CD14-positive monocyte (primary cell): Measurements from ENCODE around the gene JARID2. TPM values are rescaled to one million over a fixed set of nuclear protein-coding genes. Genes with fewer than 3 reads are reported as not detected.

Experiments used
- DNase-seq, 3 donors: peaks; one replicate each; pipeline ENCODE4 v3.0.0-alpha.2; 2011 to 2022
- H2AFZ ChIP-seq: 2 replicates; pipeline ENCODE4 v1.6.0; 2012; ENCODE audit warnings: mild to moderate bottlenecking, low read depth, low read length, inconsistent platforms; ENCODE audit not compliant: insufficient read depth, poor library complexity, severe bottlenecking
- H3K27ac ChIP-seq, 2 donors: 1 replicate in 1 of 2; 2 replicates in 1 of 2; pipeline ENCODE4 v1.5.1; 2012 to 2013; ENCODE audit warnings: low read length in 2 of 2, control low read depth in 1 of 2, inconsistent platforms in 1 of 2, low read depth in 1 of 2, mild to moderate bottlenecking in 1 of 2
- H3K27me3 ChIP-seq, 2 donors: one replicate each; pipeline versions ENCODE4 v1.6.0 to v1.6.1; 2011 to 2013; ENCODE audit warnings: low read length in 2 of 2; ENCODE audit not compliant: control insufficient read depth in 2 of 2, insufficient read depth in 2 of 2
- H3K36me3 ChIP-seq, 2 donors: replicated peaks in 1 of 2; 1 replicate in 1 of 2; 2 replicates in 1 of 2; pipeline versions ENCODE4 v1.5.1 to v1.6.1; 2012 to 2013; ENCODE audit warnings: low read length in 2 of 2, control low read depth in 1 of 2, inconsistent platforms in 1 of 2, mild to moderate bottlenecking in 1 of 2; ENCODE audit not compliant: insufficient read depth in 2 of 2, control insufficient read depth in 1 of 2
- H3K4me1 ChIP-seq, 2 donors: 1 replicate in 1 of 2; 2 replicates in 1 of 2; pipeline versions ENCODE4 v1.5.1 to v1.6.1; 2012 to 2013; ENCODE audit warnings: low read length in 2 of 2, control low read depth in 1 of 2, inconsistent platforms in 1 of 2, mild to moderate bottlenecking in 1 of 2, moderate library complexity in 1 of 2; ENCODE audit not compliant: insufficient read depth in 2 of 2, control insufficient read depth in 1 of 2
- H3K4me2 ChIP-seq: replicated peaks from 2 replicates; pipeline ENCODE3; 2012; ENCODE audit warnings: low read length, moderate library complexity, mild to moderate bottlenecking; ENCODE audit not compliant: poor library complexity, severe bottlenecking; ENCODE audit errors: extremely low read depth
- H3K4me3 ChIP-seq, 3 experiments: fragments of 200-600 bp in 1 of 3; sonication (generic) in 1 of 3; replicated peaks in 1 of 3; 1 replicate in 2 of 3; 2 replicates in 1 of 3; pipeline ENCODE4 v1.5.1; 2011 to 2013; ENCODE audit warnings: low read length in 3 of 3, mild to moderate bottlenecking in 3 of 3, control low read depth in 2 of 3, low read depth in 2 of 3, inconsistent platforms in 1 of 3, moderate library complexity in 1 of 3
- H3K79me2 ChIP-seq: 2 replicates; pipeline ENCODE4 v1.6.0; 2012; ENCODE audit warnings: mild to moderate bottlenecking, control low read depth, inconsistent platforms, low read length, moderate library complexity; ENCODE audit not compliant: insufficient read depth
- H3K9ac ChIP-seq: 2 replicates; pipeline ENCODE4 v1.6.0; 2017; ENCODE audit warnings: low read length, mild to moderate bottlenecking; ENCODE audit not compliant: insufficient read depth, poor library complexity, severe bottlenecking
- H3K9me3 ChIP-seq, 2 donors: replicated peaks in 1 of 2; 1 replicate in 1 of 2; 2 replicates in 1 of 2; pipeline versions ENCODE4 v1.5.1 to v1.6.1; 2012 to 2013; ENCODE audit warnings: low read length in 2 of 2, control low read depth in 1 of 2; ENCODE audit not compliant: control insufficient read depth in 1 of 2, insufficient read depth in 1 of 2
- H4K20me1 ChIP-seq: 2 replicates; pipeline ENCODE4 v1.6.0; 2012; ENCODE audit warnings: mild to moderate bottlenecking, low read length, control low read depth, moderate library complexity; ENCODE audit not compliant: insufficient read depth
- H3K27ac Mint-ChIP-seq, 7 donors: one replicate each; pipeline ENCODE4 v1.8.0; 2020; ENCODE audit warnings: mild to moderate bottlenecking in 7 of 7, mixed read lengths in 7 of 7, moderate library complexity in 6 of 7, inconsistent platforms in 2 of 7
- H3K27me3 Mint-ChIP-seq, 3 donors: one replicate each; pipeline ENCODE4 v1.8.0; 2021 to 2022; ENCODE audit warnings: low read depth in 3 of 3, mild to moderate bottlenecking in 3 of 3, mixed read lengths in 3 of 3, moderate library complexity in 3 of 3, inconsistent platforms in 1 of 3
- H3K36me3 Mint-ChIP-seq, 2 donors: one replicate each; pipeline ENCODE4 v1.8.0; 2020; ENCODE audit warnings: mixed read lengths in 2 of 2, inconsistent platforms in 1 of 2, mild to moderate bottlenecking in 1 of 2
- H3K4me1 Mint-ChIP-seq: one replicate; pipeline ENCODE4 v1.8.0; 2020; ENCODE audit warnings: mild to moderate bottlenecking, mixed read lengths
- H3K4me3 Mint-ChIP-seq, 2 donors: one replicate each; pipeline ENCODE4 v1.8.0; 2020; ENCODE audit warnings: mild to moderate bottlenecking in 2 of 2, mixed read lengths in 2 of 2, moderate library complexity in 1 of 2
- H3K9me3 Mint-ChIP-seq, 7 donors: one replicate each; pipeline ENCODE4 v1.8.0; 2020 to 2022; ENCODE audit warnings: mixed read lengths in 7 of 7, mild to moderate bottlenecking in 6 of 7, moderate library complexity in 6 of 7, inconsistent platforms in 2 of 7
- WGBS: methylation state at CpG from one replicate; pipeline ENCODE4 v1.1.5; 2013; ENCODE audit warnings: missing lambda C conversion rate; ENCODE audit not compliant: insufficient coverage; 5-methylcytosine and 5-hydroxymethylcytosine counted together
- intact Hi-C, 2 donors: fragments of 100-400 bp; cut with micrococcal nuclease; formaldehyde crosslinking; loops; one replicate each; pipeline versions ENCODE4 v1.15.0 to v1.15.1; 2023
- polyA plus RNA-seq, 3 donors: library from polyadenylated mRNA; depleted of rRNA in 1 of 3; unstranded in 2 of 3; stranded (reverse) in 1 of 3; fragments of 300-500 nt in 2 of 3; fragments of >200 nt in 1 of 3; fragmentation: Illumina TruSeq in 2 of 3; gene quantifications; 1 replicate in 2 of 3; 2 replicates in 1 of 3; pipeline ENCODE4 v1.2.3, GENCODE V29; 2012 to 2021
- TF ChIP-seq, protein P1 (sequence below): fragments of 200-600 bp; IDR thresholded peaks from one replicate; pipeline ENCODE4 v1.8.0; 2022; ENCODE audit warnings: antibody characterized with exemption, mild to moderate bottlenecking

The JARID2 gene
- polyA plus RNA-seq, 3 donors = 6.8 to 17.5 (median 12.5) TPM

DNA sequence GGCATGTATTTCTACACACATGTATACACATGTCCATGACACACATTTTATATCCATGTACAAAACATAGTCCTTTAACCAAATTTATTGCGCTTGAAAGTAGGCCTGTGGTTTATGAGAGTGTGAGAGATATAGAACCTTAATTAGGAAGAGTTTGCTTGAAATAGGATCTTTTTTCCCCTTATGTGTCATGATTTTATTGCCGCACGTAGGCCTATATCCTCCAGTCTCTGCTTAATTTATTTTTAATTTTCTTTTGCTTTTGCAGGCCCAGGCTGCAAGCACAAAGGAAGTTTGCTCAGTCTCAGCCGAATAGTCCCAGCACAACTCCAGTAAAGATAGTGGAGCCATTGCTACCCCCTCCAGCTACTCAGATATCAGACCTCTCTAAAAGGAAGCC lies 205.9 kb downstream of the JARID2 start:
- Histone ChIP-seq H3K79me2 (peaks cover 98% of the 10 kb centered on the region), H2AFZ (no peak overlapping the region), H3K9me3 (no peaks in the 10 kb centered on the region), H3K27ac (peak overlapping the region in 1 of 2 donors; percentile 54), H3K4me3 (no peak overlapping the region), H3K27me3 (no peaks in the 10 kb centered on the region), H3K4me1 (peaks cover 14 to 16% of the 10 kb centered on the region in 2 donors), H4K20me1 (peaks cover 100% of the 10 kb centered on the region), H3K9ac (no peak overlapping the region), H3K4me2 (no peak overlapping the region), H3K36me3 (peaks cover 13 to 46% of the 10 kb centered on the region in 2 donors)
- Mint-ChIP-seq H3K4me3 (no peak overlapping the region), H3K36me3 (peaks cover 42 to 48% of the 10 kb centered on the region in 2 donors), H3K27me3 (no peaks in the 10 kb centered on the region), H3K27ac (peak overlapping the region in 5 of 7 donors; percentile 52 to 82 (median 77)), H3K9me3 (no peaks in the 10 kb centered on the region), H3K4me1 (peaks cover 44% of the 10 kb centered on the region)
- no CpG with 5 or more reads among the region's 4 CpGs for WGBS
- no peak for DNase-seq
- intact Hi-C loops = no loop called here
- TF ChIP-seq, protein P1, sequence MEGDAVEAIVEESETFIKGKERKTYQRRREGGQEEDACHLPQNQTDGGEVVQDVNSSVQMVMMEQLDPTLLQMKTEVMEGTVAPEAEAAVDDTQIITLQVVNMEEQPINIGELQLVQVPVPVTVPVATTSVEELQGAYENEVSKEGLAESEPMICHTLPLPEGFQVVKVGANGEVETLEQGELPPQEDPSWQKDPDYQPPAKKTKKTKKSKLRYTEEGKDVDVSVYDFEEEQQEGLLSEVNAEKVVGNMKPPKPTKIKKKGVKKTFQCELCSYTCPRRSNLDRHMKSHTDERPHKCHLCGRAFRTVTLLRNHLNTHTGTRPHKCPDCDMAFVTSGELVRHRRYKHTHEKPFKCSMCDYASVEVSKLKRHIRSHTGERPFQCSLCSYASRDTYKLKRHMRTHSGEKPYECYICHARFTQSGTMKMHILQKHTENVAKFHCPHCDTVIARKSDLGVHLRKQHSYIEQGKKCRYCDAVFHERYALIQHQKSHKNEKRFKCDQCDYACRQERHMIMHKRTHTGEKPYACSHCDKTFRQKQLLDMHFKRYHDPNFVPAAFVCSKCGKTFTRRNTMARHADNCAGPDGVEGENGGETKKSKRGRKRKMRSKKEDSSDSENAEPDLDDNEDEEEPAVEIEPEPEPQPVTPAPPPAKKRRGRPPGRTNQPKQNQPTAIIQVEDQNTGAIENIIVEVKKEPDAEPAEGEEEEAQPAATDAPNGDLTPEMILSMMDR = no peak

DNA sequence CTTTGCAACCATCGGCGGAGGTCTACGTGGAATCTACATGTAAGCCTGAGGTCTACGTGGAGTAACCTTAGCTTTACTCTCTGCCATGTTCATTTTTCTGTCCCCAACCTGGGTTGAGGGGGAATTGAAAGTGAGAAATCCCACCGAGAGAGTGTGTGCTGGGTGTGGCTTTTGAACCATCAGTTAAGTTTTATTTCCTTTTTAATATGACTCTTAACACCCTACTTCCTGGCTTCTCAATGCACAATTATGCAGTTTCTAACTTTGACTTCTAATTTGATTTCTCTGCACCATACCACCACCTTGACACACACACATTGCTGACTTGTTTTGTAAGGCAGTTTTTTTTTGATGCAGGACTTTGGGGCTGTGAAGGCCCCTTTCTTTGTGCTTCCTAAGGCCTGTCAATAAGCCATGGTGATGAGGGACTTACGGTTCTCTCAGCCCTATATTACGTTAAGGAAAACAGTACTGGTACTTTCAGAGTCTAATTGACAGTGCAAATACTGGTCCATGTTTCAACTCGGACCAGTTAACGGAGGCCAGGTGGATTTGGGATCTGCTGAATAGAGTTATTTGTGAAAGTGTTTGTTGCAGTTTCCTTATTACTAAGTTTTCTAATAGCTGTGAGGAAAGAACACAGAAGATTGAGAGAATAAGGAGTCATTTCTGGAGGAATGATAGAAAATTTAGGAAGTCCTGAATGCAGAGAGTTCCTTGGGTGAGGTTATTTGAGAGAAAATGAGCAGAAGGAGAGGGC lies 206.5 kb downstream of the JARID2 start:
- H3K4me3 Mint-ChIP-seq = no peak overlapping the region

More for the DNA sequence above, 206.5 kb downstream of the JARID2 start:
- Histone ChIP-seq H3K9me3 (no peaks in the 10 kb centered on the region), H2AFZ (no peak overlapping the region), H3K9ac (no peak overlapping the region), H3K79me2 (peaks cover 98% of the 10 kb centered on the region), H3K27ac (peak overlapping the region in 1 of 2 donors; percentile 54), H3K4me2 (no peak overlapping the region), H4K20me1 (peaks cover 100% of the 10 kb centered on the region), H3K4me1 (peaks cover 14 to 16% of the 10 kb centered on the region in 2 donors), H3K27me3 (no peaks in the 10 kb centered on the region), H3K4me3 (no peak overlapping the region), H3K36me3 (peaks cover 17 to 52% of the 10 kb centered on the region in 2 donors)
- Mint-ChIP-seq H3K9me3 (no peaks in the 10 kb centered on the region), H3K27ac (peak overlapping the region in 6 of 7 donors; percentile 10 to 82 (median 75)), H3K4me1 (peaks cover 38% of the 10 kb centered on the region), H3K27me3 (no peaks in the 10 kb centered on the region), H3K36me3 (peaks cover 39 to 46% of the 10 kb centered on the region in 2 donors)
- TF ChIP-seq, protein P1 = no peak
- intact Hi-C loops = no loop called here
- 97% methylated on average over 4 of the region's 9 CpGs for WGBS
- DNase-seq = no peak
